AG04449 (cell line): ENCODE results near the gene CRK.
"Not testable (repeated sequence)": the region's sequence is repeated elsewhere in the genome, so short reads cannot be mapped to it uniquely, and the experiment has no call there.

Experiments
- CTCF ChIA-PET: fragments of 350-600 bp; formaldehyde crosslinking; extraction: SDS; loops from one replicate; lab custom pipeline; 2021; ENCODE audit warnings: antibody characterized with exemption; lab: Yijun Ruan, JAX
- POLR2A ChIA-PET: fragments of 400-600, 350-600 bp; formaldehyde crosslinking; extraction: SDS; loops from one replicate; lab custom pipeline; 2020; ENCODE audit warnings: antibody characterized with exemption, inconsistent platforms; lab: Yijun Ruan, JAX
- DNase-seq: peaks from one replicate; pipeline ENCODE4 v3.0.0-alpha.2; 2010; ENCODE audit warnings: low read depth, low spot score
- H3K4me3 ChIP-seq: 2 replicates; pipeline ENCODE4 v1.5.1; 2011; ENCODE audit warnings: low read depth, mild to moderate bottlenecking, control low read depth, low read length
- TF ChIP-seq, protein P1 (sequence below): IDR thresholded peaks from one replicate; pipeline ENCODE4 v1.5.1; 2011; ENCODE audit warnings: mild to moderate bottlenecking, moderate library complexity, low read length, control low read depth, inconsistent platforms; ENCODE audit not compliant: insufficient read depth; ENCODE audit errors: missing control alignments

Gene CRK

DNA sequence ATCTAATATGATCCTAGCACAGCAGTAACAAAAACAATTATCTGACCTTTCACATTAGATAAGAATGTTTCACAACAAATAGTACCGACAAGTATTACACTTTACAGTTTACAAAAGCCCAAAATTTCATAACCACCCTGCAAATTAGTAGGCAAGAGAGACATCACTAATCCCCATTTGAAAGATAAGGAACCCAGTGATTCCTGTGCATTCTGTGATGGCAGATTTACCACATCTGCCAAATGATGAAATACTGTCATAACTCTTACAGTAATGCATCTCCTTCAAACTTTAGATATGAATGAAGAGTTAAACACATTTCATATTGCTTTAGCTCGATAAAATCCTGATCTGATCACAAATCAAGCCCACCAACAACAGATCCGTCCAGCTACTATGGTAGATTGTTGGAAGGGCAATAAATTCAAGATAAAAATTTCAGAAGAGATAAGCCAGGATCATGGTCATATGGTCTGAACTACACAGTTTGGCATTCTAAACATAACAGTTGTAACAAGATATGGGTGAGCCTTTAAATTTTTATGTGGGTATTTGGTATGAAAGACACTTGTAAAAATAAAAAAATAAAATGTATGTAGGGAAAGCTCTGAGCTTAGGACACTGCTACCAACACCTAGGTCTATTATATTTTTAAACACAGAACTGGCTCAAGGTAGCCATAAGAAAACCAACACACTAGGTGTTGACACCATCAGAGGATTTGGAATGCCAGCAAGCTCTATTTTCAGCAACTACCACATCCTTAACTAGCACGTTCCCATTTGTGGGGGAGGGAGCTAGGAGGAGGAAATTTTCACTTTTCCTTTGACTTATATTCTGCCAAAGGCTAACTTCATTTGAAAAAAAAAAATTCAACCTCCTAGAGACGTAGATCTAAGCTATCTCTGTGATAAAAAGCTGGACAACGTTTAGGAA is 65.3 kb downstream of the CRK start:
- CTCF ChIA-PET: interaction anchor here (0.9 to 6.8 kb wide), 9 partner anchors 10 to 131 kb away, joined by 3 to 55 read pairs (median 6); partner anchors contain the start of genes CRK, INPP5K and YWHAE
- POLR2A ChIA-PET: interaction anchor here (0.8 to 1.1 kb wide), 3 partner anchors 19 to 50 kb away, joined by 3 to 4 read pairs (median 3); no protein-coding TSS in a partner anchor
- DNase-seq: no peak
- no peak overlapping the region for H3K4me3 ChIP-seq
- TF ChIP-seq, protein P1, sequence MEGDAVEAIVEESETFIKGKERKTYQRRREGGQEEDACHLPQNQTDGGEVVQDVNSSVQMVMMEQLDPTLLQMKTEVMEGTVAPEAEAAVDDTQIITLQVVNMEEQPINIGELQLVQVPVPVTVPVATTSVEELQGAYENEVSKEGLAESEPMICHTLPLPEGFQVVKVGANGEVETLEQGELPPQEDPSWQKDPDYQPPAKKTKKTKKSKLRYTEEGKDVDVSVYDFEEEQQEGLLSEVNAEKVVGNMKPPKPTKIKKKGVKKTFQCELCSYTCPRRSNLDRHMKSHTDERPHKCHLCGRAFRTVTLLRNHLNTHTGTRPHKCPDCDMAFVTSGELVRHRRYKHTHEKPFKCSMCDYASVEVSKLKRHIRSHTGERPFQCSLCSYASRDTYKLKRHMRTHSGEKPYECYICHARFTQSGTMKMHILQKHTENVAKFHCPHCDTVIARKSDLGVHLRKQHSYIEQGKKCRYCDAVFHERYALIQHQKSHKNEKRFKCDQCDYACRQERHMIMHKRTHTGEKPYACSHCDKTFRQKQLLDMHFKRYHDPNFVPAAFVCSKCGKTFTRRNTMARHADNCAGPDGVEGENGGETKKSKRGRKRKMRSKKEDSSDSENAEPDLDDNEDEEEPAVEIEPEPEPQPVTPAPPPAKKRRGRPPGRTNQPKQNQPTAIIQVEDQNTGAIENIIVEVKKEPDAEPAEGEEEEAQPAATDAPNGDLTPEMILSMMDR: no peak

DNA sequence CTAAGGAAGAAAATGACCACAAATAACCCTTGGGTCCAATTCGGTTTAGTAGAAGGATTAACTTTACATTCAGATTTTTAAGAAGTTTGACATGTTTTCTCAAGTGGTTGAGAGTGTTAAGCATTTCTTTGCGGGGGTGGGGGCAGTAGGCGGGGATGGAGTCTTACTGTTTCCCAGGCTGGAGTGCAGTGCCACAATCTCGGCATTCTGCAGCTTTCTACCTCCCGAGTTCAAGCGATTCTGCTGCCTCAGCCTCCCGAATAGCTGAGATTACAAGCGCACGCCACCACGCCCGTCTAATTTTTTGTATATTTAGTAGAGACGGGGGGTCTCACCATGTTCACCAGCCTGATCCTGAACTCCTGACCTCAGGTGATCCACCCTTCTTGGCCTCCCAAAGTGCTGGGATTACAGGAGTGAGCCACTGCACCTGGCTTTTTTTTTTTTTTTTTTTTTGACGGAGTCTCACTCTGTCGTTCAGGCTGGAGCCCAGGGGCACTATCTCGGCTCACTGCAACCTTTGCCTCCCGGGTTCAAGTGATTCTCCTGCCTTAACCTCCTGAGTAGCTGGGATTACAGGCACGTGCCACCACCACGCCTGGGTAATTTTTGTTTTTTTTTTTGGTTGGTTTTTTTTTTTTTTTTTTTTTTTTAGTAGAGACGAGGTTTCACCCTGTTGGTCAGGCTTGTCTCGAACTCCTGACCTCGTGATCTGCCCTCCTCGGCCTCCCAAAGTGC is 68.4 kb downstream of the CRK start:
- not testable (repeated sequence) for DNase-seq, H3K4me3 ChIP-seq
- CTCF ChIA-PET: interaction anchor here (1.3 to 6.8 kb wide), 4 partner anchors 9 to 22 kb away, joined by 5 to 55 read pairs (median 30); no protein-coding TSS in a partner anchor
- POLR2A ChIA-PET: interaction anchor here (0.8 kb wide), 1 partner anchor 8 kb away, joined by 4 read pairs; no protein-coding TSS in a partner anchor

DNA sequence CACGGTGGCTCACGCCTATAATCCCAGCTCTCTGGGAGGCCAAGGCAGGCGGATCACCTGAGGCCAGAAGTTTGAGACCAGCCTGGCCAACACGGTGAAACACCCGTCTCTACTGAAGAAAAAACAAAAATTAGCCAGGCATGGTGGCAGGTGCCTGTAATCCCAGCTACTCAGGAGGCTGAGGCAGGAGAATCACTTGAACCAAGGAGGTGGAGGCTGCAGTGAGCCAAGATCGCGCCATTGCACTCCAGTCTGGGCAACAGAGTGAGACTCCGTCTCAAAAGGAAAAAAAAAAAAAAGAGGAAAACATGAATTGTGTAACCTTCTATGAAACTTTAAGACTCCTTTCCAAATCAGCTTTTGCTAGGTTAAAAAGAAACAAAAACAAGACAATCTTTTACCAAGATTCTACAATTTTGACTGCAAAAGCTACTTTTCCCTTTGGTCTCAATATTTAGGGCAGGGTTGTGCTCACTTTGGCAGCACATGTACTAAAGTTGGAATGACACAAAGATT is 69.3 kb downstream of the CRK start:
- ChIA-PET POLR2A (interaction anchor here (0.8 kb wide), 1 partner anchor 9 kb away, joined by 4 read pairs; no protein-coding TSS in a partner anchor), CTCF (interaction anchor here (0.9 to 5.3 kb wide), 4 partner anchors 10 to 20 kb away, joined by 3 to 35 read pairs (median 6); no protein-coding TSS in a partner anchor)
- not testable (repeated sequence) for DNase-seq, H3K4me3 ChIP-seq

DNA sequence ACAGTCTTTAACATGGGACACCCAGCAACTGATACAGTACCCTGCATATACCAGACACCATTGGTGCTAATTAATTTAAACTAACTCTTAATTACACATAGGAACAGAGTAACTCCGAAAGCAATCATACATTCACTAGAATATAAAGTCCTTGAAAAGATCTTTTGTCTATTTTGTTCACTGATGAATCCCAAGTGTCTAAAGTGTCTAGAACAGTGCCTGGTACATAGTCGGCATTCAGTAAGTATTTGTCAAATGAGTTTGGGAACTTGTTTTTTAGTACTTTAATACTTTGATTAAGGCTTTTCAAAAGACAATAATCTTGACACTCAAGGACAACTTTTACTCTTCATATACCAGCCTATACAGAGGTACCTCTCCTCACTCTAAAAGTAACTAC is 69.8 kb downstream of the CRK start:
- ChIA-PET POLR2A (no interaction called here), CTCF (interaction anchor here (0.9 to 5.3 kb wide), 4 partner anchors 9 to 20 kb away, joined by 3 to 35 read pairs (median 6); no protein-coding TSS in a partner anchor)
- no peak overlapping the region for H3K4me3 ChIP-seq
- no peak for DNase-seq
- TF ChIP-seq, protein P1: no peak

DNA sequence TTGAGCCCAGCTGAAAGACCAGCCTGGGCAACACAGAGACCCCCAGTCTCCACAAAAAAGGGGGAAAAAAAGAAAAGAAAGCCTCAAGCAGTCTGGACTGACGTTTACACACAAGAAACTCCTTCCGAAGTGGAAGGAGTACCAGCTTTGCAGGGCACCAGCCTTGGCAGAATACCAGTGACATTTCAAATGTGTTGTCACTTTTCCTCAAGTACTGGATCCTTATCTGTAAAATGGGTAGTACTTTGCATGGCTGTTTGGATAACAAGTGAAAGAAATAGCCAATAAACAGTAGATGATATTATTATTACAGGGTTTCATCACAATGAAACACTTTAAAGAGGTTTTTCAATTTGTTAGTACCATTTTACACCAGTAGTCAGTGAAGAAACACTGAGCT is 70.2 kb downstream of the CRK start:
- DNase-seq: no peak
- POLR2A ChIA-PET: no interaction called here
- no peak overlapping the region for H3K4me3 ChIP-seq
- TF ChIP-seq, protein P1: no peak
- CTCF ChIA-PET: interaction anchor here (1.3 to 5.3 kb wide), 3 partner anchors 9 to 20 kb away, joined by 5 to 35 read pairs (median 6); no protein-coding TSS in a partner anchor

DNA sequence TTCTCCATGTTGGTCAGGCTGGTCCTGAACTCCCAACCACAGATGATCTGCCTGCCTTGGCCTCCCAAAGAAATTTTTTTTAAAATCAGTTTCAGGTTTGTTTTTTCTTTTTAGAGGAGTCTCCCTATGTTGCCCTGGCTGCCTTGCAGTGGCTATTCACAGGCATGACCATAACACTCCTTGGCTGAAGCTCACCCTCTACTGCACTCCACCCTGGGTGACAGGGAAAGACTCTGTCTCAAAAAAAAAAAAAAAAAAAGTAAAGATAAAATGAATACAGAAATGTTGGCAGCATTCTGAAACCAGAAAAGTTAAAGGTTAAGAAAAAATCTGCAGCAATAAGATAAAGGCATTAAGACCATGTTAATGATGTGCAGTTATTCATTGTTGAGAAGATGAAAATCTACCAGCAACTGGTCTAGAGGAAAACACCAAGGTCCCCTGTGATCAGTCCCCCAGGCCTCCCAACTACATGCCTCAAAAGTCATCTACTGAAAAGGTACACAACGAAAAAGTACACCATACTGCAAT is 71.1 kb downstream of the CRK start:
- no peak overlapping the region for H3K4me3 ChIP-seq
- no peak for DNase-seq
- ChIA-PET POLR2A (no interaction called here), CTCF (interaction anchor here (5.3 kb wide), 1 partner anchor 19 kb away, joined by 35 read pairs; no protein-coding TSS in a partner anchor)
- TF ChIP-seq, protein P1: no peak
